Osteoblast (primary cell): Measurements from ENCODE around the gene CCDC120. TPM values are rescaled to one million over a fixed set of nuclear protein-coding genes. Genes with fewer than 3 reads are reported as not detected.

ENCODE experiments used
- DNase-seq: peaks from one replicate; pipeline ENCODE4 v3.0.0; 2011; ENCODE audit warnings: low spot score, mixed read lengths; ENCODE audit not compliant: insufficient read length; ENCODE audit errors: missing footprints
- H2AFZ ChIP-seq: 2 replicates; pipeline ENCODE4 v1.6.0; 2011; ENCODE audit warnings: mild to moderate bottlenecking, low read length
- H3K27ac ChIP-seq: 2 replicates; pipeline ENCODE4 v1.5.1; 2011; ENCODE audit warnings: mild to moderate bottlenecking, low read depth, low read length, moderate library complexity
- H3K27me3 ChIP-seq: 2 replicates; pipeline ENCODE4 v1.6.0; 2012; ENCODE audit warnings: mild to moderate bottlenecking, control low read depth, inconsistent platforms, low read length, moderate library complexity; ENCODE audit not compliant: insufficient read depth
- H3K36me3 ChIP-seq: 2 replicates; pipeline ENCODE4 v1.5.1; 2011; ENCODE audit warnings: mild to moderate bottlenecking, low read length, control low read depth, moderate library complexity; ENCODE audit not compliant: insufficient read depth
- H3K4me1 ChIP-seq: 2 replicates; pipeline ENCODE4 v1.5.1; 2011; ENCODE audit warnings: mild to moderate bottlenecking, low read length, control low read depth, moderate library complexity; ENCODE audit not compliant: insufficient read depth
- H3K4me2 ChIP-seq: 2 replicates; pipeline ENCODE4 v1.6.0; 2011; ENCODE audit warnings: mild to moderate bottlenecking, low read length; ENCODE audit not compliant: insufficient read depth
- H3K4me3 ChIP-seq: fragments of 200-600 bp; sonication (generic); 3 replicates; pipeline ENCODE4 v1.5.1; 2012; ENCODE audit warnings: mild to moderate bottlenecking, low read length, inconsistent platforms; ENCODE audit not compliant: insufficient read depth
- H3K79me2 ChIP-seq: 2 replicates; pipeline ENCODE4 v1.6.0; 2012; ENCODE audit warnings: mild to moderate bottlenecking, low read length, control low read depth, inconsistent platforms; ENCODE audit not compliant: insufficient read depth
- H3K9me3 ChIP-seq: 2 replicates; pipeline ENCODE4 v1.5.1; 2011; ENCODE audit warnings: low read depth, low read length, control low read depth
- H4K20me1 ChIP-seq: 2 replicates; pipeline ENCODE4 v1.6.0; 2012; ENCODE audit warnings: mild to moderate bottlenecking, low read length, control low read depth; ENCODE audit not compliant: insufficient read depth
- total RNA-seq: library from RNA; depleted of rRNA; stranded (reverse); fragments of >200 nt; gene quantifications from 2 replicates; pipeline ENCODE4 v1.2.3, GENCODE V29; 2012
- TF ChIP-seq, protein P1 (sequence below): IDR thresholded peaks from 2 replicates; pipeline ENCODE4 v1.5.1; 2011; ENCODE audit warnings: mild to moderate bottlenecking, low read depth, low read length, moderate library complexity; ENCODE audit errors: extremely low read depth

CCDC120 gene
- total RNA-seq, 1 donor: 1.1 TPM

DNA sequence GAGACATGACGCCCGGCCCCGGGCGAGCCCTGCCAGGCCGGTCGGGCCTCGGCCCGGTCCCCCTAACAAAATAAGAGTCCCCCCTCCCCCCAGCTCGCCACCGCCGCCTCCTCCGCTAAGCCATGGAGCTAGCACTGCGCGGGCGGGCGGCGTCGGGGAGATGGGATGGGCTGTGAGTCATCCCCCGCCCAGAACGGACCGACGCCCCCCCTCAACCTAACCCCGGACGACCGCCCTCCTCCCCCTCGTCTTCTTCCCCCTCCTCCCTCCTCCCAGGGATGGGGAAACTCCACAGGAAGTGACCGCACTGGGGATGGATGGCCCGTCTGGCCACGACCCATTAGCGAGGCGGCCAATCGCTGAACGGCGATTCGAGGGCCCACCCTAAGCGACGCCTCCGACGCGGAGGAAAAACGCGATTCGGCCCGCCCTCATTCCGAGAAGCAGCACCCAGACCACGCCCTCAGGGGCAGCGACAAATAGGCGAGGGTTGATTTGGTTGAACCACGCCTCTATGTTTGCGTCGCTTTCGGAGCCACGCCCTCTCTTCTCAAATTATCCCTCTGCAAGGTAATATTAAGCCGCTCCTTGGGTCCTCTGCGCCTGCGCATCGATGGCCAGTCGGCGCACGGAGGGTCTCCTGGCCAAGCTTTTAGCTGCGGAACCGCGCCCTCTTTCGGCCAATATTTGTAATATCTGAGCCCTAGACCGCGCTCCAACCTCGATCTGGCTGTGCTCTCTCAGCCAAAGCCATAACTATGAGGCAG lies 15.4 kb upstream of the CCDC120 start, which contains the start of gene TFE3:
Gene TFE3, minus strand, starts transcription at position 138 of the 767 bp plus-strand sequence. Its CDS starts 131 bp downstream, at position 7.
- Histone ChIP-seq H3K4me2 (peak within 1 kb of the TSS; percentile 91), H3K27me3 (no peaks in the 10 kb centered on the region), H3K79me2 (peaks cover 33% of the 10 kb centered on the region), H3K4me3 (peak within 1 kb of the TSS; percentile 81), H3K36me3 (peaks cover 13% of the 10 kb centered on the region), H3K9me3 (no peaks in the 10 kb centered on the region), H4K20me1 (no peaks in the 10 kb centered on the region), H3K4me1 (peaks cover 12% of the 10 kb centered on the region), H3K27ac (peak within 1 kb of the TSS; percentile 90), H2AFZ (peak within 1 kb of the TSS; percentile 60)
- TF ChIP-seq, protein P1, sequence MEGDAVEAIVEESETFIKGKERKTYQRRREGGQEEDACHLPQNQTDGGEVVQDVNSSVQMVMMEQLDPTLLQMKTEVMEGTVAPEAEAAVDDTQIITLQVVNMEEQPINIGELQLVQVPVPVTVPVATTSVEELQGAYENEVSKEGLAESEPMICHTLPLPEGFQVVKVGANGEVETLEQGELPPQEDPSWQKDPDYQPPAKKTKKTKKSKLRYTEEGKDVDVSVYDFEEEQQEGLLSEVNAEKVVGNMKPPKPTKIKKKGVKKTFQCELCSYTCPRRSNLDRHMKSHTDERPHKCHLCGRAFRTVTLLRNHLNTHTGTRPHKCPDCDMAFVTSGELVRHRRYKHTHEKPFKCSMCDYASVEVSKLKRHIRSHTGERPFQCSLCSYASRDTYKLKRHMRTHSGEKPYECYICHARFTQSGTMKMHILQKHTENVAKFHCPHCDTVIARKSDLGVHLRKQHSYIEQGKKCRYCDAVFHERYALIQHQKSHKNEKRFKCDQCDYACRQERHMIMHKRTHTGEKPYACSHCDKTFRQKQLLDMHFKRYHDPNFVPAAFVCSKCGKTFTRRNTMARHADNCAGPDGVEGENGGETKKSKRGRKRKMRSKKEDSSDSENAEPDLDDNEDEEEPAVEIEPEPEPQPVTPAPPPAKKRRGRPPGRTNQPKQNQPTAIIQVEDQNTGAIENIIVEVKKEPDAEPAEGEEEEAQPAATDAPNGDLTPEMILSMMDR: peak; percentile 65
- DNase-seq: peak; percentile 96

DNA sequence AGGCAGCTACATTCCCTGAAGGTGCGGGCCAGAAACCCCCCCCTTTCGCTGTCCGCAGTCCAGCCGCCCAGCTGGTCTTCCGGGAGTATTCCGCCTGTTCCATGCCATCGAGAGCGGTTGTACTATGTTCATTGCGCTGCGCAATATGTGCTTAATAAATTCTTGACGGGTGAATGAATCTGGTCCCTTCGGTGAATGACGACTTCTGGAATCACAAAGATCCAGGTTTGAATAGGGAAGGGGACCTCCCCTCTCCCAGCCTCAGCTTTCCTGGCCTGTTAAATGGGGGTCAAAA lies 14.9 kb upstream of the CCDC120 start:
- TF ChIP-seq, protein P1: no peak
- Histone ChIP-seq H3K4me2 (peak overlapping the region; percentile 39), H3K79me2 (peaks cover 27% of the 10 kb centered on the region), H2AFZ (peak overlapping the region; percentile 60), H3K4me1 (peaks cover 8% of the 10 kb centered on the region), H3K27me3 (no peaks in the 10 kb centered on the region), H3K36me3 (peaks cover 8% of the 10 kb centered on the region), H3K27ac (no peak overlapping the region), H4K20me1 (no peaks in the 10 kb centered on the region), H3K4me3 (peak overlapping the region; percentile 31), H3K9me3 (no peaks in the 10 kb centered on the region)
- DNase-seq: no peak

DNA sequence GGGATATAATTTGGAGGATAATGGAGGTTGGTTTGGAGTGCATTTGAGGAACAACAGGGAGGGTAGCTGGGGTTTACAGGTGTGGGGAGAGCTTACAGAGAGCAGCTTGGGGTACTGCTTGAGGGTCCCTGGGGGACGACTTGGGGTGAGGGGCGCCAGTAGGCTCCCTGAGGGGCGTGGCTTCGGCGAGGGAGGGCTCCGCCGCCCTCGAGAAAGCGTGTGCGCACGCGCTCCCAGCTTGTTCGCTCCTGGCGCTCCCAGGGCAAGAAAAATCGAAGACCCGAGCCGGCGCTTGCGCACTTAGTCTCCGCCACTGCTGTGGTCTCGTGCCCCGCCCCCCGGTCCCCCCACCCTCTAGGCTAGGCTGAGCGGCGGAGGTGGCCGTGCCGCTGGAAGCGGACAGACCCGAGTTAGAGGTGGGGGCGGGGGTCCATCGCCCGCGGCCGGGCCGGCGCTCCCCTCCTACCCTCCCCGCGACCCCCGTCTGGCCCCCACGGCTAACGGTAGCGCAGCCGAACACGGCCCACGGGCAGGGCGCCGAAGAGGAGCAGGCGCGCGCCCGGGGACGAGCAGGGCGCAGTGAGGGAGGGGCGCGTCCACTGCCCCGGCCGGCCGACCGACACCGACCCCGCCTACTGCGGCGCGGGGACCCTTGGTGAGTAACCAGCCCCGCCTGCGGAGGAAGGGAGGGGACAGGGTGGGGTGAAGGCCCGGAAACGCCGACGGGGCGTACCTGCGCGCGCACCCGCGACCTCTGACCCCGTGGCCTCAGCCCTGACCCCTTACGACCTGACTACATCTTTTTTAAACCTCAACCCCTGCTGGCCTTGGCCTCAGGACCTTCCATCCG lies 5.4 kb upstream of the CCDC120 start:
- peak; percentile 92 for DNase-seq
- no peak overlapping the region for H3K27ac ChIP-seq

More for the DNA sequence above, 5.4 kb upstream of the CCDC120 start:
- H2AFZ ChIP-seq: peak overlapping the region; percentile 41
- peaks cover 3% of the 10 kb centered on the region for H3K27me3 ChIP-seq
- H3K4me2 ChIP-seq: peak overlapping the region; percentile 55
- H3K4me1 ChIP-seq: no peaks in the 10 kb centered on the region
- peak overlapping the region; percentile 71 for H3K4me3 ChIP-seq
- no peaks in the 10 kb centered on the region for H3K36me3 ChIP-seq
- no peaks in the 10 kb centered on the region for H4K20me1 ChIP-seq
- H3K9me3 ChIP-seq: no peaks in the 10 kb centered on the region
- H3K79me2 ChIP-seq: no peaks in the 10 kb centered on the region
- TF ChIP-seq, protein P1: no peak
